GM06990 (cell line): Measurements from ENCODE around the gene AMOT.

Experiments used
- DNase-seq: peaks from one replicate; pipeline ENCODE4 v3.0.0-alpha.2; 2011; ENCODE audit not compliant: insufficient read length; ENCODE audit errors: extremely low read depth
- H3K27me3 ChIP-seq: replicated peaks from 2 replicates; pipeline ENCODE4 v1.6.0; 2011; ENCODE audit warnings: low read length; ENCODE audit not compliant: control insufficient read depth, insufficient read depth
- H3K36me3 ChIP-seq: 2 replicates; pipeline ENCODE4 v1.5.1; 2011; ENCODE audit warnings: low read length; ENCODE audit not compliant: control insufficient read depth, insufficient read depth
- H3K4me3 ChIP-seq: replicated peaks from 2 replicates; pipeline ENCODE4 v1.5.1; 2011; ENCODE audit warnings: low read depth, mild to moderate bottlenecking, control low read depth, low read length
- TF ChIP-seq, protein P1 (sequence below): IDR thresholded peaks from 2 replicates; pipeline ENCODE4 v1.5.1; 2011; ENCODE audit warnings: low read length, control low read depth, mild to moderate bottlenecking, inconsistent platforms; ENCODE audit not compliant: insufficient read depth, poor library complexity, severe bottlenecking

The AMOT gene

GRCh38 chrX:112799425-112799824, 41.2 kb downstream of the AMOT start:
- Histone ChIP-seq H3K27me3 (0 out of 2 replicates have a peak, but pooled peaks cover 2% of the 10 kb centered on the region), H3K4me3 (no peak overlapping the region), H3K36me3 (no peaks in the 10 kb centered on the region)
- DNase-seq: no peak
- TF ChIP-seq, protein P1, sequence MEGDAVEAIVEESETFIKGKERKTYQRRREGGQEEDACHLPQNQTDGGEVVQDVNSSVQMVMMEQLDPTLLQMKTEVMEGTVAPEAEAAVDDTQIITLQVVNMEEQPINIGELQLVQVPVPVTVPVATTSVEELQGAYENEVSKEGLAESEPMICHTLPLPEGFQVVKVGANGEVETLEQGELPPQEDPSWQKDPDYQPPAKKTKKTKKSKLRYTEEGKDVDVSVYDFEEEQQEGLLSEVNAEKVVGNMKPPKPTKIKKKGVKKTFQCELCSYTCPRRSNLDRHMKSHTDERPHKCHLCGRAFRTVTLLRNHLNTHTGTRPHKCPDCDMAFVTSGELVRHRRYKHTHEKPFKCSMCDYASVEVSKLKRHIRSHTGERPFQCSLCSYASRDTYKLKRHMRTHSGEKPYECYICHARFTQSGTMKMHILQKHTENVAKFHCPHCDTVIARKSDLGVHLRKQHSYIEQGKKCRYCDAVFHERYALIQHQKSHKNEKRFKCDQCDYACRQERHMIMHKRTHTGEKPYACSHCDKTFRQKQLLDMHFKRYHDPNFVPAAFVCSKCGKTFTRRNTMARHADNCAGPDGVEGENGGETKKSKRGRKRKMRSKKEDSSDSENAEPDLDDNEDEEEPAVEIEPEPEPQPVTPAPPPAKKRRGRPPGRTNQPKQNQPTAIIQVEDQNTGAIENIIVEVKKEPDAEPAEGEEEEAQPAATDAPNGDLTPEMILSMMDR: no peak

DNA sequence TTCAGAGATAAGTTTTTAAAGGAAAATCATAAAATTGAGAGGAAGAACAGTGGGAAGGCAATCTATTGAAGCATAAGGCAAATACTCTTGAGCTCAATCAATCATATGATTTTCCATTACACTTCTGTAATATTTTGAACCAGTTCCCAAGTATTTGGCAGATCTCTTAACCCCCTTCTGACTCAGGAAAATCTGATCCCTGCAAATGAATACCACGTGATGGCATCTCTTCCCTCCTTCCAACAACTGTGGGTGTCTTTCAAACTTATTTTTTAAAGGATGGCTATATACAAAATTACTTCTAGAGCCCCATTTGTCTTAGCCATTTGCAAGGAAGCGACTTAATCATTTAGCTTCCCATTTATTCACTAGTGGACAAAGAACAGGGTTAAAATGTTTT, 41.9 kb downstream of the AMOT start:
- Histone ChIP-seq H3K4me3 (no peak overlapping the region), H3K27me3 (0 out of 2 replicates have a peak, but pooled peaks cover 2% of the 10 kb centered on the region), H3K36me3 (no peaks in the 10 kb centered on the region)
- no peak for DNase-seq
- TF ChIP-seq, protein P1: no peak

GRCh38 chrX:112789931-112790330, 50.7 kb downstream of the AMOT start:
- no peaks in the 10 kb centered on the region for H3K36me3 ChIP-seq
- H3K27me3 ChIP-seq: no peaks in the 10 kb centered on the region; the same call in 1 of the 2 replicates
- TF ChIP-seq, protein P1: no peak
- DNase-seq: no peak
- H3K4me3 ChIP-seq: no peak overlapping the region

DNA sequence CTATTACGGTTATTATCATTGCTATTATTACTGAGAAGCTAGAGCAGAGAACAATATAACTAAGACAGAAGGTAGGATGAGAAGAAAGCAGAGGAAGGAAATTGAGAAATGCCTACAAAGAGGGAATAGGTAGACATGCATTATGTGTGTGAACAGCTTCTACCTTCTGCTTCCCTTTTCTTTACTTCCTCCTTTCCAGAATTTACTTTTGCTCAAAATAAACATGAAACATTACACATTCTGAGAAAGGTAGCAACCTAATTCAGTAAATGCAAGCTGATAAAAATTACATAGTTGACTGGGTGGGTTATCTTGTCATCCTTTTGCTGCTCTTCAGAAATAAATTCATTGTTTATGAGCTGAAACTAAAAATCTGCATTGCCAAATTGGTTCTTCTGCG, 54.6 kb downstream of the AMOT start:
- no peak for DNase-seq
- TF ChIP-seq, protein P1: no peak
- Histone ChIP-seq H3K36me3 (no peaks in the 10 kb centered on the region), H3K27me3 (no peaks in the 10 kb centered on the region; the same call in 1 of the 2 replicates), H3K4me3 (no peak overlapping the region)

GRCh38 chrX:112785344-112785743, 55.3 kb downstream of the AMOT start:
- Histone ChIP-seq H3K27me3 (no peaks in the 10 kb centered on the region; the same call in 1 of the 2 replicates), H3K4me3 (no peak overlapping the region), H3K36me3 (no peaks in the 10 kb centered on the region)
- TF ChIP-seq, protein P1: no peak
- no peak for DNase-seq

DNA sequence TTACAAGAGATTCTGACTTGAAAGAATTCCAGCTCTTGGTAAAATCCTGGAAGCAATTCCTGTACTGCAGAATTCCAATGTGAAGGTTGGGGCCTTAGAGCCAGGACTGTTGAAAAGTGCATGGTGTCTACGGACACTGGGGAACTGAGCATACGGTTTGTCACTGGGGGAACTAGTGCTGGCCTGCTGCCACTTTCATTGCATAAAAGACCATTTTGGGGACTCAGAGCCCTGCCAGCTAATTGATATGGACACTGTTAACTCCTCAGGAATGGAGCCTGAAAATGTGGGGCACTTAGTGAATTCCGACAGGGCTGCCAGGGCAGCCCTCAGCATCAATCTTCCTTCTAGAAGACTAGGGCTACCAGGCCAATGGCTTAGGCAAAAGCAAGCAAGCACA, 55.9 kb downstream of the AMOT start:
- Histone ChIP-seq H3K4me3 (no peak overlapping the region), H3K27me3 (no peaks in the 10 kb centered on the region; the same call in 1 of the 2 replicates), H3K36me3 (no peaks in the 10 kb centered on the region)
- TF ChIP-seq, protein P1: no peak
- no peak for DNase-seq
